HG02798 (cell line): Measurements from ENCODE around the gene CST7.

Source experiments
- ATAC-seq: cut with Tn5 transposase; IDR thresholded peaks from one replicate; pipeline ENCODE4 v1.9.1; 2021; ENCODE audit warnings: mild to moderate bottlenecking; ENCODE audit not compliant: unreplicated experiment, poor library complexity

CST7 gene

DNA sequence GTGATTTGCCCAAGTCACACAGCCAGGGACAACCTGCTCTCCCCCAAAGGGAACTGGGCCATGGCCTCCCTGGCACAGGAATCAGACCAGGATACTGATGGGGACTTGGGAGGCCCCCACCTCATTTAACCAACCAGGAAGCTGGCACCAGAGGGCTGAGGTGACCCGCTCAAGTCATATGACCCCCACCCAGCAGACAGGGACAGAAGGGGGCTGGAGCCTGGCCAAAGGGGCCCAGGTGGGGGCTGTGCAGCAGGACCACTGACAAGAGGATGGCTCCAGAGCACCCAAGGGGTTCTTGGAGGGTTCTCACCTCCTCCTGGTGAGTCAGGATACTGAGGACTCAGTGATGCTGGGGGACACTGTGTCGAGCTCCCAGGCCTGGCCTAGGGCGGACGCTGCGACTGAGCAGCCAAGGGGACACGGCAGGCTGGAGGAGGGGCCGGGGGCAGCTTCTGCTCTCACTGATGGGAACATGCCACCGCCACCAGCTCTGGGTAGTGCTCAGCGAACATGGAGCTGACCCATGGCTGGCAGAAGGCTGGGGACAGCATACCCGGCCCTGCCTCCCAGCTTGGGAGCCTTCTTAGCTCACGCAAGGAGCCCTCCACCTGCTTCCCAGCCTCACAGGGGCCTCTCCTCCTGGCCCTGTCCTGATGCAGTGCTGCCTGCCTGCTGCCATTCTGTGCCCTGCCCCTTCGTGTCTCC is 1.2 kb downstream of the CST7 start:
- no peak for ATAC-seq

DNA sequence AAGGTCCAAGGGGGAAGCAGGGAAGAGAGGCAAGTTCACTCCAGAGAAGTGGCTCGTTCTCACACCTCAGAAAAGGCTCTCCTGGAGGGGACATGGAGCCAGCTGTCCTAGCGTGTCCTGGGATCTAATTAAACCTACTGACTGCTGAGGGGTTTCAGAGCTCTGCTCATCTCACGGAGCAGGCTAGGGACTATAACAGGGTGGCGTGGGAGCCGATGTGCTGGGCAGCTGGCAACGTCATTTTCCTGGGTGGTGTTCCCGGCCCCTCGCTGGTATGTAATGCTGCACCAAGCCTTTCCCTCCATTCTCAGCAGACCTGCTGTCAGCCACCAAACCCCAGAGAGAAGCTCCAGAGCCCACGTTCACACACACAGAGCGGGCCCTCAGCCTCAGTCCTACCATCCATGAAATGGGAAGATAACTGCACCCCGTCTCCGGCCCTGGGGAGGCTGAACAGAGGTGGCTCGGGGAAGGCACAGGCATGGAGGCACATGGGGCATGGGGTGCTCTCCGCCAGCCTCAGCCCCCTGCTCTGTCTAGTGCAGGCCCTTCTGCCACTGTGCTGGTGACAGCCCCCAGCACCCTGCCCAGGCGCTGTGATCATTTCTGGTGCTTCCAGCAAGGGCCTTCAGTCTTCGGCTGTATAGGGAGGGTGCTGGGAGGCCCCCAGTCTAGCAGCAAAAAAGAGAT is 1.9 kb downstream of the CST7 start:
- ATAC-seq = no peak

DNA sequence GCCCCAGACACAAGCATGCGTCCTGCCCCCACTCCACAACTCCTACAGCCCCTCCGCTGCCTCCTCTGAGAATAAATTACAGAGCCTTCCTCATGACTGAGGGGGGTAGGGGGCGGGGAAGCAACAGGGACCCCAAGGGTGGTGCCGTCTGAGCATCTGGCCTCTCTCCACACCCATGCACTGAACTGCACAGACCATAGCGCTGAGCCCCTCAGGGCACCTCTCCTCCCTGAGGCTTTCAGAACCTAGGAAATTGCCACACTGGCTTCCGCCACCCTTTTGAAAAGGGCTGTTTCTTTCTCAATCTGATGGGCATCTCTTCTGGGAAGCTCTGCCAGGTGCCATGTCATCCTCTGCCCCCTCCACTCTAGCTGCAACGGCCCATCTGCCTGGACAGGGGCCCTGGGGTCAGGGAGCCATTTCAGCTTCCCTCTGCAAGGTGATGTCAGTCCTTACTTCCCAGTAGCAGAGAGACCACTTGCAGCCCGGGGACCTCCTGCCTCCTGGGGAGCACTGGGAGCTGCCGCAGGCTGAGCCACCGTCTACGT is 2.5 kb downstream of the CST7 start:
- ATAC-seq = no peak

DNA sequence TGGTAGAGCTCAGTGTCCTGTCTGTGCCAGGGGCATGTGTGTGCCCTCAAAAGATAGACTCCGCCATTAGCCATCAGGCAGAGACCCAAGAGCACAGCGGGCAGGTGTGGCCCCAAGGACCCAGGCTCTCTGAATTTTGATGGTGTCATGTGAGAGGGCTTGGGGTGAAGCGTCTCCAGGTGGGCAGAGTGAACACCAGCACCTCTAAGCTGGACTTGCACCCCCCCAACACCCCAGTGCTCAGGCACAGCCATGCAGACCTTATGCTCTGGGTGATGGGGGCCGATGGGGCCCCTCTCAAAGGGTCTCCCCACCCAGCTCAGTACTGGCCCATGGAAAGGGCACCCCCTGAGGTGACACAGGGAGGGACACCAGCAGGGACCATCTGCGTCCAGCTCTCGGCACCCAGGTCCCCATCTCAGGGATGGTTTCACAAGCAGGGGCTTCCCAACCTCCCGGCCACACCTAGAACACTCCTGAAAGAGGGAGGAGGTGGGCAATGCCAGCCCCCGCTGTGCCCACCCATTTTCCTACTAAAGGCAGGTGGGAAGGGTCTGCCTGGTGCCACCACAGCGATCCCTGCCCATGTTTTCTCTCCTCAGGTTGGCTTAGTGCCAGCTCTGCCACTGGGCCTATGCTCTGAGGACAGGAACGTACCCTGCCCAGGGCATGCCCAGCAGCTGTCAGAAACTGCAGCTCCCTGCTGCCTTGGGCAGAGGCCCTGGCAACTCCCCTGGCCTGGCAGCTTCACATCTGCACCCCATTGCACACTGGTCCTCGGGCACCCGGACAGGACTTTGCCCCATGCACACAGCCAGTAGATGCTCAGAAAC is 3.5 kb downstream of the CST7 start:
- ATAC-seq = no peak

DNA sequence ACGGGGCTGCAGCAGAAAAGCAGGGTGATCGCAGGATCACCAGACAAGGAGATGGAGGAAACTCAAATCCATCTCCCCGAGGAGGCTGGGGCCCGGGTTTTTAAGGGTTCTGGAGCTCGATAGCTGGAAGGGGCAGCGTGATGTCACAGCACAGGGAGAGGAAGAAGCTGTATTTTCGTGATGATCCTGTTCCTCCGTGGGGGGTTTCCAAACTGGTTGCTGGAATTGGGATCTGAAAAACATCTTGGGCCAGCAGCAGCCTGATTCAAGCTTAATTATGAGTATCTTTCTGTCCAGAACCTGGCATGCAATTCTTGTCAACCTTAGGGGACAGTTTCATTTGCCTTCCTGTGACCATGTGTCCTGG is 4.1 kb downstream of the CST7 start:
- ATAC-seq = no peak

DNA sequence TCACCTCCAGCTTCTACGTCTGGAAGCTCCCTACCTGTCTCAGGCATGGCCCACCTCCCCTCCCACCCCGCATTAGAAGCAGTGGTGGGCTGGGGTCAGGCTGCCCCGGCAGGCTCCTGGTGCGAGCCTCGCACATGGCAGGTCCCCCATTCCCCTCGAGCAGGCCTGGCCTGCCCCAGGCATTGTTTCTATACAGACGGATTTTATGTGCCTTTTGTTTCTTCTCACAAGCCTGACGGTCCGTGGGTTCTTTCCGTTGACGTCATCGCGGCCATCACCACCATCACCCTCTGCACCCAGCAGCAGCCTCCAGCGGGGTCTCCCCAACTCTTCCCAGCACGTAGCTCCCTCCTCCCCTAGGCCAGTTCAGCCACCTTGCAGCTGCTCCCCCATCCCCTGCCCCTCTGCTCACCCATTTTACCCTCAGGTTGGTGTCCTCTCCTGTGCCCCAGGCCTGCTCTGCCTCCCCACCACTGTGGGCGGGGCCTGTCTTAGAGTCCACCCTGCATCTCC is 4.6 kb downstream of the CST7 start:
- ATAC-seq = no peak

DNA sequence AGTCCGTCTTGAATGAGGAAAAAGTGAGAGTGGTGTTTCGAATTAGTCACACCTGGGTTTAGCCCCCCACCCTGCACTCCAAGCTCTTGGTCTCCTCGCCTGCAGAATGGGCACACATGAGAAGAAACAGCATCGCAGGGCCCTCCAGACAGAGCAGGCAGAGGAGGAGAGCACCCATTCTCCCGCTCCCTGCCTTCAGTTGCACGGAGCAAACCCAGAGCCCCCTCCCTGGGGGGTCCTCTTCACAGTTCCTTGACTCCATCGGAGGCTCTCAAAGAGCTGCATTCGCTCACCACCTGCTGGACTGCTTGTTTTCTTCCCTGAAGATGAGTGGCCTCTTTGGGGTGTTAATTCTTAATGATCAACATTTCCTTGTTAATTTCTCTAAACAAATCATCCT is 5.1 kb downstream of the CST7 start:
- ATAC-seq = no peak

DNA sequence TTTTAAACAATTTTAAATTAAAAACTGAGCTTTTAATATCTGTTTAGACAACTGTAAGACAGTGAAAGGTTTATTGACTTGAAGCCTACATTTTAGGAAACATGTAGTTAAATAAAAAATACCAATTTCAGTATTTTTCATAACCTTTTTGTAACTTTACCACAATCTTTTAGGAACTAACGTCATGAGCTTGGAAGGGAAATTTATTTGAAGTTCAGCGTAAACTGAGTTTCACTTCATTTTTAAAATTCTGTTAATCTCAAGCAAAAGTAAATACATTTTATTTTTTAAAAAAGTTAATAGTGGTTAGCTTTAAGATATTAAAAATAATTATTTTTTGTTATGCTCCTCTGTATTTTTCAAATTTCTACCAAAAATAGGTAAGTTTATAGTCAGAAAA is 5.5 kb downstream of the CST7 start:
- ATAC-seq = no peak

DNA sequence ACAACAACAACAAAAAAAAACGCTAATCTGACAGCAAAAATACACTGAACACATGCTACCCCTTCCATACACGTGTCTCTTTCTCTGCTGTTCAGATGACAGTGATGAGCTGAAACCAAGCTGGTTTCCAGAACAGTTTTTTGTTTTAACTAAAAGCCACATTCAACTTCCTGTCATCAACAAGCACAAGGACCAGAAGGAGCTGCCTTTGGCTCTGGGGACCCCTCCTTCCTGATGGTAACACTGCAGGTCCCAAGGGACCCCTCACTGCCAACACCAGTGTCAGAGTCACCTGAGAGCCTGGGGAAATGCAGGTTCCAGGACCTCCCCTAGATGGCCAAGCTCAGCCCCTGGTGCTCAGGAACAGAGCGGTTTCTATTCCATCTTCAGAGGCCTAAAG is 6.0 kb downstream of the CST7 start:
- ATAC-seq = peak; percentile 77

GRCh38 chr20:24956001-24956841 is 7.2 kb downstream of the CST7 start:
- ATAC-seq = no peak

- ATAC-seq = no peak
Observed at GRCh38 chr20:24957326-24958016, 8.4 kb downstream of the CST7 start.

DNA sequence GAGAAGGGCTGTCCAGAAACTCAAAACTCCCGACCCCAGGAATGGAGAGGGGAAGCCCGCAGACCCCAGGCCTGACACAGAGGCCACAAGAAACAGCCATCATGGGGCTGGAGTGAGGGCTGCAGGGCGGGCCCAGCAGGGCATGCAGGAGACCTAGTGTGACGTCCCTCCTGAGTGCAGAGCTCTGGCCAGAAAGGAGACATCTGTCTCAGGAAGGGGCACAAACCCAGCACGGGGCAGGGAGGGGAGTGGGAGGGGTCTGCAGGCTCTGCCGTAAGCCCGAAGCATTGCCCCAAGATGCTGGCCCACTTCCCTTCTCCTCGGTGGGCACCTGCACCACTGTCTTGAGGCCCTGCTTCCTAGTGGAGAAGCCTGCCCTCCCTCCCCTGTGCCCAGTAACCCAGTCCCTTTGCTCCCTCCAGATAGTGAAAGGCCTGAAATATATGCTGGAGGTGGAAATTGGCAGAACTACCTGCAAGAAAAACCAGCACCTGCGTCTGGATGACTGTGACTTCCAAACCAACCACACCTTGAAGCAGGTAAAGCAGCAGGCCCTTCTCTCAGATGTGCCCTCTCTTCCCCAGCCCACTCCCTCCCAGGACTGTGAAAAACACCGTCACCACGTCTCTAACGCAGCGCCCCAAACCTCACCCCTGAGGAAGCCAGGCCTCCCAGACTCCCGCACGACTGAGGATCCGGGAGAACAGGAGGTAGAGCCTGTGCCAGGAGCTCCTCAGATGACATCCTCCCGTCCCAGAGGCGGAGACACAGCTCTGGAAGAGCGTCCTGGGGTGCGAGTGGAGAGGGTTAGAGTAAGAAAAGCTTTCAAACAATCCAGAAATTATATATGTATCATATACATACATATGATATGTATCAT is 9.7 kb downstream of the CST7 start:
- no peak for ATAC-seq

DNA sequence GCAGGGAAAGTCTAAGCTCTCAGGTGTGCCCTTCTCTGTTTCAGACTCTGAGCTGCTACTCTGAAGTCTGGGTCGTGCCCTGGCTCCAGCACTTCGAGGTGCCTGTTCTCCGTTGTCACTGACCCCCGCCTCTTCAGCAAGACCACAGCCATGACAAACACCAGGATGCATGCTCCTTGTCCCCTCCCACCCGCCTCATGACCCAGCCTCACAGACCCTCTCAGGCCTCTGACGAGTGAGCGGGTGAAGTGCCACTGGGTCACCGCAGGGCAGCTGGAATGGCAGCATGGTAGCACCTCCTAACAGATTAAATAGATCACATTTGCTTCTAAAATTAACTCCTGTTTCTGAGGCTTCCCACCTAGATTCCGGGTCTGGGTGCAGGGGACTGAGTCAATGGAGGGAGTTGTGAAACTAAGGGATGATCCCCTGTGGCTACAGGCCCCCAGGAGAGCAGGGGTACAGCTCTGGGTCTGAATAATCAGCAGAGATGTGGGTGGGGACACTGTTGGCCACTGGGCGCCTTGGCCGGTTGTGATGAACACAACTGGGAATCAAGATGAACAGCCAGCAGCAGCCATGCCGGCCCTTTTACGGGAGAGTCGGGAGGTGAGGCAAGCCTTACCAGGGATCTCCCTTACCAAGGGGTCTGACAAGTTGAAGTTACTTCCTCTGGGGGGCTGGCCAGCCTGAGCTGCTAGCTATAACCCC is 10.7 kb downstream of the CST7 start:
- ATAC-seq = no peak

DNA sequence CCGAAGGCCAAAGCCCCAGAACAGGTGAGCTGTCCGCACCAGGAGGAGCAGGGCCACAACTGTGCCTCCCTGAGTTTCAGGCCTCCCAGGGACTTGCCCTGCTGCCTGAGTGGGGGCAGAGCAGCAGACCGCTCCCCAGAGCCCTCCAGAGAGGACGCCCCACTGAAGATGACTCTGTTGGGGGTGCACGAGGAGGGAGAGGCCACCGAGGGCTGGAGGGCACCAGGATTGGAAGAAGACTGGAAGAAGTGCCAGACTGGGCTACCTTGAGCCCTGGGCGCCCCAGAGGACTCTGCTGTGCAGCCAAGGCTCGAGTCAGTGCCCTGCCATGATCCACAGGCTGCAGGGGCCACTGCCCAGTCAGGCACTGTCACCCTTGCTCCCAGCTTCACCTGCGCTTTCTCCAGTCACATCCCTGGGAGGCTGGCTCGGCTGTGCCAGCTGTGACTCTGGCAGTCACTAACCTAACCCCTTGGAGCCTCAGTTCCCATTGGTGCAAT is 11.3 kb downstream of the CST7 start:
- no peak for ATAC-seq

DNA sequence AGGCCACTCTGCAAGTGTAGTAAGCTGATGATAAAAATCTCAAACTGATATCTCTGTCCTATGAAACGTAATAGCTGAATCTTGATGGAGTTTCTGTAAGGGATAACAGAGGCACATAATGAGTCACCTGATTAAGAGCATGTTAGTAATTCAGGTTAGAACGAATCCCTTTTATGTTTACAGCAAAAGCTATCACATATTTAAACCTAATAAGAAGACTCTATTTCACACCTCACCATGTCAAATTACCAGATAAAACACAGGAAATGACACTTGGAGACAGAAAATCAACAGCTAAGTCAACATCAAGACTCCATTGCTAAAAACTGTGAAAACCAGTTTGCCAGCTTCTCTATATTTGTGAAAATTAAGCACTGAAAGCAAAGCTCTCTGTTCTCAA is 11.8 kb downstream of the CST7 start:
- ATAC-seq = no peak

DNA sequence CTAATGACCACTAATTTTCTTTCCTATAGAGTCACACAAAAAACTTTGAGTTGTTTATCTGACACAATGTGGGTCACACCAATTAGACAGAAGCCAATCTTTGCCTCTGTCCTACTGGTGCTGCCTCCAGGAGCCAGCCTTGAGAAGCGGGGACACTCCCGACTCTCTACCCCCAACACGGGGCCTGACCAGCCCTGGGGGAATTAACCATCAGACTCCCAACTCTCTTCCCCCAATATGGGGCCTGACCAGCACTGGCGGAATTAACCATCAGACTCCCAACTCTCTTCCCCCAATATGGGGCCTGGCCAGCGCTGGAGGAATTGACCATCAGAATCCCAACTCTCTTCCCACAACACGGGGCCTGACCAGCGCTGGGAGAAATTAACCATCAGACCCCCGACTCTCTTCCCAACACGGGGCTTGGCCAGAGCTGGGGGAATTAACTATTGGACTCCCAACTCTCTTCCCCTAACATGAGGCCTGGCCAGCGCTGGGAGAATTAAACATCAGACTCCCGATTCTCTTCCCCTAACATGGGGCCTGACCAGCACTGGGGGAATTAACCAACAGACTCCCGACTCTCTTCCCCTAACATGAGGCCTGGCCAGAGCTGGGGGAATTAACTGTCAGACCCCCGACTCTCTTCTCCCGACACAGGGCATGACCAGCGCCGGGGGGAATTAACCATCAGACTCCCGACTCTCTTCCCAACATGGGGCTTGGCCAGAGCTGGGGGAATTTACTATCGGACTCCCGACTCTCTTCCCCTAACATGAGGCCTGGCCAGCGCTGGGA is 12.5 kb downstream of the CST7 start:
- ATAC-seq = no peak

DNA sequence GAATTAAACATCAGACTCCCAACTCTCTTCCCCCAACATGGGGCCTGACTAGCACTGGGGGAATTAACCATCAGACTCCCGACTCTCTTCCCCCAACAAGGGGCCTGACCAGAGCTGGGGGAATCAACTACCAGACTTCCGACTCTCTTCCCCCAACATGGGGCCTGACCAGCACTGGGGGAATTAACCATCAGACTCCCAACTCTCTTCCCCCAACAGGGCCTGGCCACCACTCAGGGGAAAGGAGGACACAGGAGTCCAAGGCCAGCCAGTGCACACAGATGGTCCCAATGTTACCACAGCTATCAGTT is 13.1 kb downstream of the CST7 start:
- ATAC-seq = no peak
